ENCODE measurements around the gene DHCR7.

The DHCR7 gene

GRCh38 chr11:71387784-71388636 is 60.2 kb downstream of the DHCR7 start:
- TF ChIP-seq REST (IDR thresholded peaks at IDR 0.05; ENCODE audit: insufficient replicate concordance, low read depth), result no peak
- TF ChIP-seq POLR2AphosphoS5 (IDR thresholded peaks at IDR 0.05; ENCODE audit: low read depth), result no peak
- TF ChIP-seq, protein P1, sequence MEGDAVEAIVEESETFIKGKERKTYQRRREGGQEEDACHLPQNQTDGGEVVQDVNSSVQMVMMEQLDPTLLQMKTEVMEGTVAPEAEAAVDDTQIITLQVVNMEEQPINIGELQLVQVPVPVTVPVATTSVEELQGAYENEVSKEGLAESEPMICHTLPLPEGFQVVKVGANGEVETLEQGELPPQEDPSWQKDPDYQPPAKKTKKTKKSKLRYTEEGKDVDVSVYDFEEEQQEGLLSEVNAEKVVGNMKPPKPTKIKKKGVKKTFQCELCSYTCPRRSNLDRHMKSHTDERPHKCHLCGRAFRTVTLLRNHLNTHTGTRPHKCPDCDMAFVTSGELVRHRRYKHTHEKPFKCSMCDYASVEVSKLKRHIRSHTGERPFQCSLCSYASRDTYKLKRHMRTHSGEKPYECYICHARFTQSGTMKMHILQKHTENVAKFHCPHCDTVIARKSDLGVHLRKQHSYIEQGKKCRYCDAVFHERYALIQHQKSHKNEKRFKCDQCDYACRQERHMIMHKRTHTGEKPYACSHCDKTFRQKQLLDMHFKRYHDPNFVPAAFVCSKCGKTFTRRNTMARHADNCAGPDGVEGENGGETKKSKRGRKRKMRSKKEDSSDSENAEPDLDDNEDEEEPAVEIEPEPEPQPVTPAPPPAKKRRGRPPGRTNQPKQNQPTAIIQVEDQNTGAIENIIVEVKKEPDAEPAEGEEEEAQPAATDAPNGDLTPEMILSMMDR (IDR thresholded peaks at IDR 0.05; ENCODE audit: insufficient read depth, low read length), result no peak
- TF ChIP-seq GABPA (IDR thresholded peaks at IDR 0.05; ENCODE audit: low read depth), result no peak
- TF ChIP-seq SPI1 (IDR thresholded peaks at IDR 0.05; ENCODE audit: borderline replicate concordance, low read depth), result no peak
- no peak overlapping the region for H3K4me3 ChIP-seq (replicated peaks; ENCODE audit: insufficient read depth, low read length)
- DNase-seq (ENCODE audit: low read depth in 1 of 2, low spot score in 1 of 2), result no peak
- no peaks in the 10 kb centered on the region for H3K27me3 ChIP-seq (ENCODE audit: insufficient read depth, poor library complexity, severe bottlenecking)
- H3K27ac ChIP-seq (replicated peaks), result no peak overlapping the region

DNA sequence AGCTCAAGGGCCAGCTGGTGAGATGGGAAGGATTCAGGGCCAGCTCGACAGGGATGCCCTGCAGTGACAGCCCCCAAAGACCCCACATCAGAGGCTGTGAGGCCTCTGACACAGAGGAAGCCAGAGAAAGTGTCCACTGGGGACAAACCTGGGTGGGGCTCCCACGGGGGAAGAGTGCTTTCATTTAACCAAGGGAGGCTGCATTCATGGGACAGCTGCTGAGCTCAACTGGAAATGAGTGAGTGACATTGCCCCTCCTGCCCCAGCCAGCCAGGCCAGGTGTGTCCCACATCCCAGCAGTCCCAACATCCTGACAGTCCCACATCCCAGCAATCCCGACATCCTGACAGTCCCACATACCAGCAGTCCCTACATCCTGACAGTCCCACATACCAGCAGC is 61.0 kb downstream of the DHCR7 start:
- TF ChIP-seq GABPA (IDR thresholded peaks at IDR 0.05; ENCODE audit: low read depth) (no peak), REST (IDR thresholded peaks at IDR 0.05; ENCODE audit: insufficient replicate concordance, low read depth) (no peak), SPI1 (IDR thresholded peaks at IDR 0.05; ENCODE audit: borderline replicate concordance, low read depth) (no peak), POLR2AphosphoS5 (IDR thresholded peaks at IDR 0.05; ENCODE audit: low read depth) (no peak)
- TF ChIP-seq, protein P1 (IDR thresholded peaks at IDR 0.05; ENCODE audit: insufficient read depth, low read length), result no peak
- H3K27me3 ChIP-seq (ENCODE audit: insufficient read depth, poor library complexity, severe bottlenecking), result no peaks in the 10 kb centered on the region
- no peak for DNase-seq (ENCODE audit: low read depth in 1 of 2, low spot score in 1 of 2)
- no peak overlapping the region for H3K4me3 ChIP-seq (replicated peaks; ENCODE audit: insufficient read depth, low read length)
- H3K27ac ChIP-seq (replicated peaks), result no peak overlapping the region

GRCh38 chr11:71386202-71386601 is 62.0 kb downstream of the DHCR7 start:
- H3K27me3 ChIP-seq (ENCODE audit: insufficient read depth, poor library complexity, severe bottlenecking), result no peaks in the 10 kb centered on the region
- H3K27ac ChIP-seq (replicated peaks), result no peak overlapping the region
- TF ChIP-seq POLR2AphosphoS5 (IDR thresholded peaks at IDR 0.05; ENCODE audit: low read depth) (no peak), REST (IDR thresholded peaks at IDR 0.05; ENCODE audit: insufficient replicate concordance, low read depth) (no peak), SPI1 (IDR thresholded peaks at IDR 0.05; ENCODE audit: borderline replicate concordance, low read depth) (no peak), GABPA (IDR thresholded peaks at IDR 0.05; ENCODE audit: low read depth) (no peak)
- TF ChIP-seq, protein P1 (IDR thresholded peaks at IDR 0.05; ENCODE audit: insufficient read depth, low read length), result no peak
- no peak overlapping the region for H3K4me3 ChIP-seq (replicated peaks; ENCODE audit: insufficient read depth, low read length)
- no peak for DNase-seq (ENCODE audit: low read depth in 1 of 2, low spot score in 1 of 2)
